ENCODE measurements around the gene SNRNP48.

The SNRNP48 gene

GRCh38 chr6:7546383-7546782 is 43.6 kb upstream of the SNRNP48 start:
- no peaks in the 10 kb centered on the region for H3K36me3 ChIP-seq (replicated peaks)
- no peaks in the 10 kb centered on the region for H3K27me3 ChIP-seq (replicated peaks)
- TF ChIP-seq CTCF (IDR thresholded peaks at IDR 0.05; ENCODE audit: low read depth, low read length, missing control alignments) = no peak
- no peak for DNase-seq
- no peak overlapping the region for H3K4me3 ChIP-seq (ENCODE audit: low read depth, low read length)
- in situ Hi-C loops (cut with HindIII; ENCODE audit: low pct_ligation_motif_present, low sequenced_read_pairs) = no loop called here
- H3K27ac ChIP-seq = no peak overlapping the region

- H3K27ac ChIP-seq = no peak overlapping the region
- no peaks in the 10 kb centered on the region for H3K36me3 ChIP-seq (replicated peaks)
- in situ Hi-C loops (cut with HindIII; ENCODE audit: low pct_ligation_motif_present, low sequenced_read_pairs) = no loop called here
- no peak for TF ChIP-seq CTCF (IDR thresholded peaks at IDR 0.05; ENCODE audit: low read depth, low read length, missing control alignments)
- no peak overlapping the region for H3K4me3 ChIP-seq (ENCODE audit: low read depth, low read length)
- no peak for DNase-seq
- no peaks in the 10 kb centered on the region for H3K27me3 ChIP-seq (replicated peaks)
These were observed 43.1 kb upstream of the SNRNP48 start for GRCh38 chr6:7546896-7547295.

- Histone ChIP-seq H3K27me3 (replicated peaks) (no peaks in the 10 kb centered on the region), H3K27ac (no peak overlapping the region), H3K4me3 (ENCODE audit: low read depth, low read length) (no peak overlapping the region), H3K36me3 (replicated peaks) (no peaks in the 10 kb centered on the region)
- no peak for TF ChIP-seq CTCF (IDR thresholded peaks at IDR 0.05; ENCODE audit: low read depth, low read length, missing control alignments)
- no peak for DNase-seq
- in situ Hi-C loops (cut with HindIII; ENCODE audit: low pct_ligation_motif_present, low sequenced_read_pairs) = no loop called here
These were observed 42.7 kb upstream of the SNRNP48 start for GRCh38 chr6:7547315-7547714.

GRCh38 chr6:7550433-7550801 is 39.6 kb upstream of the SNRNP48 start:
- in situ Hi-C loops (cut with HindIII; ENCODE audit: low pct_ligation_motif_present, low sequenced_read_pairs) = no loop called here
- no peak for DNase-seq
- TF ChIP-seq CTCF (IDR thresholded peaks at IDR 0.05; ENCODE audit: low read depth, low read length, missing control alignments) = no peak
- Histone ChIP-seq H3K4me3 (ENCODE audit: low read depth, low read length) (no peak overlapping the region), H3K27me3 (replicated peaks) (no peaks in the 10 kb centered on the region), H3K36me3 (replicated peaks) (no peaks in the 10 kb centered on the region), H3K27ac (no peak overlapping the region)

GRCh38 chr6:7554533-7555275 is 35.3 kb upstream of the SNRNP48 start:
- no peak for DNase-seq
- peaks cover 12% of the 10 kb centered on the region for H3K36me3 ChIP-seq (replicated peaks)
- no peak for TF ChIP-seq CTCF (IDR thresholded peaks at IDR 0.05; ENCODE audit: low read depth, low read length, missing control alignments)
- in situ Hi-C loops (cut with HindIII; ENCODE audit: low pct_ligation_motif_present, low sequenced_read_pairs) = no loop called here
- H3K27me3 ChIP-seq (replicated peaks) = no peaks in the 10 kb centered on the region
- H3K4me3 ChIP-seq (ENCODE audit: low read depth, low read length) = no peak overlapping the region
- H3K27ac ChIP-seq = no peak overlapping the region

GRCh38 chr6:7555671-7556070 is 34.3 kb upstream of the SNRNP48 start:
- Histone ChIP-seq H3K27me3 (replicated peaks) (no peaks in the 10 kb centered on the region), H3K4me3 (ENCODE audit: low read depth, low read length) (no peak overlapping the region), H3K27ac (no peak overlapping the region), H3K36me3 (replicated peaks) (peaks cover 12% of the 10 kb centered on the region)
- in situ Hi-C loops (cut with HindIII; ENCODE audit: low pct_ligation_motif_present, low sequenced_read_pairs) = no loop called here
- TF ChIP-seq CTCF (IDR thresholded peaks at IDR 0.05; ENCODE audit: low read depth, low read length, missing control alignments) = no peak
- no peak for DNase-seq

Data from brain microvascular endothelial cell (primary cell).